ENCODE data around the gene SMIM1.
A peak's percentile ranks its signal among the peaks of the same experiment; 100 is the strongest.

The SMIM1 gene

DNA sequence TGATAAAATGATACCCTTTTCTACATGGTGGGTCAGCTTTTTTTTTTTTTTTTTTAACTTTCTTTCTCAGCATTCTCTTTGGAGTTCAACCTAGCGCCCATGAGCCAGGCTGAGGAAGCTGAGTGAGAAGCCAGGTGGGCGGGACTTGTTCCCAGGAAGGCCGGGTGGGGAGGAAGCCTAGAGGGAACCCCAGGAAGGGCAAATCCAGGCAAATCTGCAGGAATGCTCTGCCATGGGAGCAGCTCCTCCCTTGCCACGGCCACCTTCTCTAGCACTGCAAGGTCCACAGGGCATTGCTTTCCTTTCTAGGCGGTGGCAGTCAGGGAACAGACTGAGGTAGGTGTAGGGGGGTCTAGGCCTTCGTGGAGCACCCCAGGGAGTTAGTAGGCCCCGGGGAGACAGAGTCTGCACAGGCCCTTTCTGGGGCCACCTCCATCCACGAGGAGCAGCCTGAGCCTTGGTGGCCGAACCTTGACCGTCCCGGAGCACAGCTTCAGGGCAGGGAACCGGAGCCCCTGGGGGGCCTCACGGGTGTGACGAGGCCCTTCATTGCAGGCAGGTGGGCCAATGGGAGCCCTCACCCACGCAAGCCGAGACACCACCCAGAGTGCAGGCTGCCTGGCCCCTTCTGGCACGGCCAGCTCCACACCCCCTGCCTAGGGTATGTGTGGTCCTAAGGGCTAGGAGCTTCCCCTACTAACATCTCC, 38.5 kb upstream of the SMIM1 start:
- Mint-ChIP-seq H3K36me3 (peaks cover 2% of the 10 kb centered on the region), H3K27ac (no peak overlapping the region), H3K4me1 (ENCODE audit: low read depth) (no peaks in the 10 kb centered on the region), H3K4me3 (no peak overlapping the region), H3K9me3 (ENCODE audit: low read depth) (no peaks in the 10 kb centered on the region), H3K27me3 (no peaks in the 10 kb centered on the region)

DNA sequence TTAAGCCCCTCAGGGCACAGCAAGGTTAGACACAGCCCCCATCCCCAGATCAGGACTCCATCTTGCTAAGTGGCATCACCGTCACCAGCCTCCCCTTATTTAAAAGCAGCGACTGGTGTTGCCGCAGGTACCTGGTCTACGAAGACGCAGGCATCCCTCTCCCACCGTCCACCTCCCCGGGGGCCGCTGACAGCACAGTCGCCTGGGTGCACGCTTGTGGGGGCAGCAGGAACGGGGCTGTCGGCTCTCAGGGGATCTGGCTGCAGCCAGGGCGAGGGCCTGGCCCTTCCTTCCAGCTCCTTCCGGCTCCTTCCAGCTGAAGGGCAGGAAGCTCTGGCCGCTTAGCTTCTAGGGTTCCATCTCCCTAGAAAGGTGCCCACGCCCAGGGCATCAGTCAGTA, 37.9 kb upstream of the SMIM1 start:
- H3K27me3 Mint-ChIP-seq = no peaks in the 10 kb centered on the region
- H3K4me3 Mint-ChIP-seq = no peak overlapping the region
- no peaks in the 10 kb centered on the region for H3K9me3 Mint-ChIP-seq (ENCODE audit: low read depth)
- no peaks in the 10 kb centered on the region for H3K4me1 Mint-ChIP-seq (ENCODE audit: low read depth)
- no peak overlapping the region for H3K27ac Mint-ChIP-seq
- H3K36me3 Mint-ChIP-seq = peaks cover 2% of the 10 kb centered on the region

DNA sequence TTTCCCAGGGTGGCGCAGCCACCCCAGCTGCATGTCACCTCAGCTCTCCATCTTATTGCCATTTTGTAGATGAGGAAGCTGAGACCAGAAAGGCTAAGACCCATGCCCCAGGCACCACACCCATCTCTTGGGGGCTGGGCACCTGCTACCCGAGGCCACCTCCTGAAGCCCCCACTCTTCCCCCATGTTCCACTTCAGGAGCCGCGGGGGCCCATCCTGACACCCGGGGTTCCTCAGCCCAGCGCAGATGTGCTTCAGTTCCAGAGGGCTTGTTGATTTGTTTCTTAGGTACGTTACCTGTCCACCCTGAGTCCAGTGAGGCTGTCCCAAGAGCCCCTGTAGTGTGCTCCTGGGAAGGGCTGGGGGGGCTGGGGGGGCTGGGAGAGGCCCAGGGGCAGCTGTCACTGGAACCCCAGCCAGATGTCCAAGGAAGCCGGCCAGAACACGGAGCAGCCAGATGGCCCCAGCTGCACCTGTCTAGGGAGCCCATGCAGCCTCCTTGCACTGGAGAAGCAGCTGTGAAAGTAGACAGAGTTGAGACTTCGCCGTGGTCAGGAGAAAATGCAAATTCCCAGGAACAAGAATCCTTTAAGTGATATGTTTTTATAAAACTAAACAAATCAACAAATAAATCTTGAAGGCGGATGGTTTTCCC, 37.4 kb upstream of the SMIM1 start:
- Mint-ChIP-seq H3K9me3 (ENCODE audit: low read depth) (no peaks in the 10 kb centered on the region), H3K36me3 (peaks cover 2% of the 10 kb centered on the region), H3K4me1 (ENCODE audit: low read depth) (no peaks in the 10 kb centered on the region), H3K27me3 (no peaks in the 10 kb centered on the region), H3K27ac (no peak overlapping the region), H3K4me3 (no peak overlapping the region)

DNA sequence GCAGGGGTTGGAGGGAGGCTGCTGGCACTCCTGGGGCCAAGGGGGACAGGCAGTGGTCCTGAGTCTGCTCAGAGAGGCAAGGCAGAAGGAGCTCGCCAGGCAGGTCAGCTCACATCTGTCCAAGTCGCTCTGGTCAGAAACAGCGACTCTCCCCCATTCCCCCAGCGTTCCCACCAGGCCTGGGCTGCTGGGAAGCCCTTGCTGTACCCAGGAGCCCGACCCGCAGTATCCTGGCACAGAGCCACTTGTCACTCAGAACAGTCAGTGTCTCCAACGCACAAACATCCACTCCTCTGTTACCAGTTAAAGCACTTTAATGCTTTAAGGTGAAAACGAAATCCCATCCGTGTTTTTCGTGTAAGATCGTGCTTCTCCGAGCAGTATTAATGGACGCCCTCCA, 36.9 kb upstream of the SMIM1 start:
- Mint-ChIP-seq H3K27me3 (no peaks in the 10 kb centered on the region), H3K4me3 (no peak overlapping the region), H3K27ac (no peak overlapping the region)

DNA sequence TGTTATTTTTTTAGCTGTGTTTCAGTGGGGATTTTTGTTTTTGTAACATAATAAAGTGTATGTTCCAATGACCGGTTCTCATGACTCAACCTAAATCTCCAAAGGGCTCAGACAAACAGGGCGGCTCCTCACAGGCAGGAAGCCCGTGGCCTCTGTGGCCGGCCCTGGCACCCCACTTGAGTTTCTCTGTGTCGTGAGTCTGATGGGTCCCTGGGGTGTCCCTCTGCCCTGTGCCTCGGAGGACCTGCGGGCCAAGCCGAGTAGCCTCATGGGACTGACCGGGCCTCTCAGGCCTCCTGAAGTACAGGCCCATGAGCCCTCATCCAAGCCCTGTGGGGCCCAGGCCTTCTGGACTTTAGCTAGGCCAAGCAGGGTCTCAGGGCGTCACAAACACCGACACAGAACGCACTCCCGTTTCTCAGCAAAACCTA, 36.4 kb upstream of the SMIM1 start:
- Mint-ChIP-seq H3K36me3 (peaks cover 2% of the 10 kb centered on the region), H3K27me3 (no peaks in the 10 kb centered on the region), H3K27ac (no peak overlapping the region), H3K9me3 (ENCODE audit: low read depth) (no peaks in the 10 kb centered on the region), H3K4me3 (no peak overlapping the region), H3K4me1 (ENCODE audit: low read depth) (no peaks in the 10 kb centered on the region)

More for the DNA sequence above, 36.9 kb upstream of the SMIM1 start:
- Mint-ChIP-seq H3K4me1 (ENCODE audit: low read depth) (no peaks in the 10 kb centered on the region), H3K36me3 (peaks cover 2% of the 10 kb centered on the region), H3K9me3 (ENCODE audit: low read depth) (no peaks in the 10 kb centered on the region)

DNA sequence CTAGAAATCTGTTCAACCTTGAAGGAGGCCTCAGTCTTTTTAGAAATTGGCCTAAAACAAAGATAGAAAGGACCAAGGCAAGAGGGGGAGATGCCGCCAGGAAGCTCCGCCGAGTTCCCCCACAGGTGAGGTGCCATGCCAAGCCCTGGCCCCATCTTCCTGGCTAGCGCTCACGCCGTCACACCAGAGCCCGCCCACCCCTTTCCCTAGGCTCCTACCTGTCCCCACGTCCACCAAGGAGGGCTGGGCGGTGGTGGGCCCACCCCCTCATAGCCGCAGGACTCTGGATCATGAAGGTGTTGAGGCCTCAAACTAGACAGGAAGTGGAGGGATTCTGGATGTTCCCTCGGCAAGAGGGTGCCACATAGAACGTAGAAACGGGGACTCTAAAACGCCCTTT, 35.8 kb upstream of the SMIM1 start:
- Mint-ChIP-seq H3K9me3 (ENCODE audit: low read depth) (no peaks in the 10 kb centered on the region), H3K36me3 (peaks cover 2% of the 10 kb centered on the region), H3K27ac (no peak overlapping the region), H3K27me3 (no peaks in the 10 kb centered on the region), H3K4me1 (ENCODE audit: low read depth) (no peaks in the 10 kb centered on the region), H3K4me3 (no peak overlapping the region)

DNA sequence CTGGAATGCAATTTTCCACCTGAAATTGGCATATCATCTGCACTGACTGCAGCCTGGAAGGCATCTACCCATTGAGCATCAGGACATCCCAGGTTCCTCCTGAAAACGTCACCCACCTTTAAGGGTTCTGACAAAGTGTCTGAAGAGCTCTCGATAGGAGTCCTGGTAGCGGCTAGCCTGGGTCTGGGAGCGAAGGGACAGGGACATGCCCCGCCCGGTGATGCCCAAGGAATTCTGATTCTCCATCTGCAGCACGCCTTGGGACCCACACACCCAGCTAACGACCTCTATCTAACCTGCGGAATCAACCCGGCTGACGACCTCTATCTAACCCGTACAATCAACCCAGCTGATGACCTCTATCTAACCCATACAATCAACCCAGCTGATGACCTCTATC, 33.6 kb upstream of the SMIM1 start:
- Mint-ChIP-seq H3K36me3 (peaks cover 2% of the 10 kb centered on the region), H3K4me1 (ENCODE audit: low read depth) (peaks cover 6% of the 10 kb centered on the region), H3K27me3 (no peaks in the 10 kb centered on the region), H3K4me3 (no peak overlapping the region), H3K27ac (no peak overlapping the region), H3K9me3 (ENCODE audit: low read depth) (no peaks in the 10 kb centered on the region)

DNA sequence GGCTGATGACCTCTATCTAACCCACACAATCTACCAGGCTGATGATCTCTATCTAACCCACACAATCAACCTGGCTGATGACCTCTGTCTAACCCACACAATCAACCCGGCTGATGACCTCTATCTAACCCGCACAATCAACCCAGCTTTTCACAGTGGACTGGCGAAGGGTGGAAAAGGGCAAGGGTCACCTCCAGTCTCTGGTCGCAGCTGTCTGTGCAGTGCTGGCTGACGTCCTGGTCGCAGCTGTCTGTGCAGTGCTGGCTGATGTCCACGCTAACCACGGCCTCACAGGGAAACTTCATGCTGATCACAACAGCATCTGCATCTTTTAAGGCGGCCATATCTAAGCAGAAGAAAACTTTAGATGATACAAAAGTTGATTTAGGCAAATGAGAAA, 32.5 kb upstream of the SMIM1 start:
- H3K4me3 Mint-ChIP-seq = no peak overlapping the region
- peaks cover 7% of the 10 kb centered on the region for H3K4me1 Mint-ChIP-seq (ENCODE audit: low read depth)
- H3K27ac Mint-ChIP-seq = no peak overlapping the region
- peaks cover 2% of the 10 kb centered on the region for H3K36me3 Mint-ChIP-seq
- no peaks in the 10 kb centered on the region for H3K27me3 Mint-ChIP-seq
- H3K9me3 Mint-ChIP-seq (ENCODE audit: low read depth) = no peaks in the 10 kb centered on the region

DNA sequence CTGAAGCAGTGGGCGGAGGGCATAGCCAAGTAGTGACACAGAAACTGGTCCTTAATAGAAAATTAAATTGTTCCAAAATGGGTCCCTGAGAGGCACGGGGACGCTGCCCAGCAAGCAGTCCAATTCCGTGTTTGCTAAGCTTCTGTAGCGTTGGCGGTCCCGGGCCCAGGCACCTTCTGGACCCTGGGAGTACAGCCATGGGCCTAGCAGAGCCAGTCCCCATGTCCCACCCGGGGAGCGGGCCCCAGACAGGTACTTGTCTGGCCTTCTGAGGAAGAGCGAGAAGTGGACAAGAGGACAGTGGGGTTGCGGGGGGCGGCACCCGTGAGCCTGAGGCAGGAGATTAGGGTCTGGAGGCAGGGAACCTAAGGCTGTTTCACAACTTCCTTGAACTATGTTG, 31.8 kb upstream of the SMIM1 start:
- peaks cover 2% of the 10 kb centered on the region for H3K36me3 Mint-ChIP-seq
- no peaks in the 10 kb centered on the region for H3K27me3 Mint-ChIP-seq
- H3K4me1 Mint-ChIP-seq (ENCODE audit: low read depth) = peaks cover 14% of the 10 kb centered on the region
- H3K27ac Mint-ChIP-seq = no peak overlapping the region
- H3K4me3 Mint-ChIP-seq = no peak overlapping the region
- no peaks in the 10 kb centered on the region for H3K9me3 Mint-ChIP-seq (ENCODE audit: low read depth)

DNA sequence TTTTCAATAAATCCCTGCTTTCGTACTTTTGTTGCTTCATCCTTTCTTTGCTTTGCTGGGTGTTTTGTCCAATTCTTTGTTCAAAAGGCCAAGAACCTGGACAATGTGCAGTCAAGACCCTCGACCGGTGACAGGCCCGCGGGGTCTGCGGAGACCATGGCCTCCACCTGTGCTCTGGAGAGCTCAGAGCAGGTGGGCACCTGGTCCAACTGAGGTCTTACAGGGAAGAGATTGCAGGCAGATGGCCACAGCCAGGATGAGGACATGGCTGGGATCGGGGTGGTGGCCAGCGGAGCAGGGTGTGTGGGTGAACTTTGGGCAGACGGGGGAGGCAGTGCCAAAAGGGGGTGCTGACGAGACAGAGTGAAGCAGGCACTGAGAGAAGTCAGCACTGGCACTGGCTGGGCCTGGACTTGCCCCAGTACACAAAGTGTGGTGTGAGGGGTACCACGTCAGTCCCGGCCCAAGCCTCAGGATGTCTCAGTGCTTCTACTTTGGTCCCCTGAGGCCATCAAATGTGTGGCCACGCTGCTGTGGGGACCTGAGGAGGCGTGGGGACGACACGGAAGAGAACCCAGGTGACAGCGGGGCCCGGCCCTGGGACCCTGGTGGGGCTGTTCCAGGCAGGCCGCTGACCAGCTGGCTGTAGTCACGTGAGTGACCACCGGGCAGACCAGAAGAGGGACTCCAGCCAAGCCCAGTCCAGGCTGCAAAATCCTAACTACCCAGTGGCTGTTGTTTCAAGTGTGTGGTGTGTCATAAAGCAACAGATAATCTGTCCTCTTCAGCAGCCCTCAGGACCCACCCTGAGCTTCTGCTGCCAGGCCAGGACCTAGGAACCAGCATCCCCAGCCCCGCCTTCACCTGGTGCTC, 30.7 kb upstream of the SMIM1 start:
- H3K36me3 Mint-ChIP-seq = no peaks in the 10 kb centered on the region
- no peak overlapping the region for H3K27ac Mint-ChIP-seq
- peaks cover 22% of the 10 kb centered on the region for H3K4me1 Mint-ChIP-seq (ENCODE audit: low read depth)
- H3K9me3 Mint-ChIP-seq (ENCODE audit: low read depth) = no peaks in the 10 kb centered on the region
- H3K4me3 Mint-ChIP-seq = no peak overlapping the region
- no peaks in the 10 kb centered on the region for H3K27me3 Mint-ChIP-seq

DNA sequence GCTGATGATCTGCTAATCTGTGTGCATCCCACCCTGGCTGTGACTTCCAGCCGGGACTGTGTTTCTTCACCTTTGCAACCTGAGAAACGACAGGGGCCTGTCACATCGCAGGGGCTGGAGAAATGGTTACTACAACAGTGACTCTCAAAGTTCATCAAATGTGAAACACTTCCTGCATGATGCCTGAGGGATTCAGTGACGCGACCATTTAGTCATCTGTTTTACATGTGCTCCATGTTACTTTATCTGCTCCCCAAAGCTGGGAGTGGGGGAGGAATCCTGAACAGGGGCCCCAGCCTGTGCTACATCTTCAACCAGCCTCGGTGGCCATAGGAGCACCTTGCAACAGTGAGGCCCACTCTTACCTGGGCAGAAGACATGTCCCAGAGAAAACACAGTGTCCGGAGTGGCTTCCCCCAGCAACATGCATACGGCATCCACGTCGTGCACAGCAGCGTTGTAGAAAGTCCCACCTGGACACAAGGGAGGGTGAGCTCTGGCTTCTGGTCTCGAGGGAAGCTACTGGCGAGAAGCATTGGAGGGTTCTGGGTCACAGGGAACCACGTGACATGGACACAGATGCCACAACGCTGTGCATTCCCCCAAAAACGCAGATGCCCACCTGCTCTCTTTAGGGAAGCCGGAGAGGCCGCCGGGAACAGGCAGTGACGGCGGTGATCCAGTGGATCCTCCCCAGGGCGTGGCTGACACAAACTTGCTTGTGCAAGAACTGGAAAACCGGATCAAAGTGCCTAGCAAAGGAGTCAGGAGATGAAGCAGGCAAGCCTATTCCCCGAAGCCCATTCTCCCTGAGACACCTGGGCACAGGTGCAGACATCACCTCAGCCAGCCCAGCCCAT, 29.9 kb upstream of the SMIM1 start:
- H3K9me3 Mint-ChIP-seq (ENCODE audit: low read depth) = no peaks in the 10 kb centered on the region
- H3K27ac Mint-ChIP-seq = no peak overlapping the region
- peaks cover 24% of the 10 kb centered on the region for H3K4me1 Mint-ChIP-seq (ENCODE audit: low read depth)
- no peaks in the 10 kb centered on the region for H3K27me3 Mint-ChIP-seq
- H3K4me3 Mint-ChIP-seq = no peak overlapping the region
- no peaks in the 10 kb centered on the region for H3K36me3 Mint-ChIP-seq

DNA sequence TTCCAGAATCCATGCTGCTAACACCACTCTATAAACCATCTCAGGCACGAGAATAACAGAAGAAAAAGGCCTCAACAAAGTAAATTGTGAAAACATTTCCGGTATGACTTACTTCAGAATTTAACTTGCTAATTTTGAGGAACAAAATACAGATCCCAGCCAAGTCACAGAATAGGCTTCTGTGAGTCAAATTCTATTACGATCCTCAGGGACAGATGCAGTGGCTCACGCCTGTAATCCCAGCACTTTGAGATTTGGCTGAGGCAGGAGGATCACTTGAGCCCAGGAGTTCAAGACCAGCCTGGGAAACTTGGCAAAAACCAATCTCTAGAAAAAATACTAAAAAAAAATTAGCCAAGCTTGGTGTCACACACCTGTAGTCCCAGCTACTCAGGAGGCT, 29.1 kb upstream of the SMIM1 start:
- no peak overlapping the region for H3K4me3 Mint-ChIP-seq

DNA sequence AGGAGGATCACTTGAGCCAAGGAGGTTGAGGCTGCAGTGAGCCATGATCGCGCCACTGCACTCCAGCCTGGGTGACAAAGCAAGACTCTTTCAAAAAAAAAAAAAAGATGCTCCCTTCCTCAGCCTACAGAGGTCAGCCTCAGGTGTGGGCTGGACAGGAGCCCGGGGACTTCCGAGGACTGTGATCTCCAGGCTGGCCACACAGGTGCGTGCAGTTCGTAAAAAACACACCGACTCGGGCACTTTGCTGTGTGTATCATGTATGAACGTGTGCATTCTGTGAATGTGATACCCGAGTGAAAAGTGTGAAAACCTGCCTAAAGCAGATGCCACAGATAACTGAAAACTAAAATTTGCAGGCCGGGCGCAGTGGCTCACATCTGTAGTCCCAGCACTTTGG, 28.7 kb upstream of the SMIM1 start:
- H3K4me3 Mint-ChIP-seq = no peak overlapping the region

More for the DNA sequence above, 29.1 kb upstream of the SMIM1 start:
- no peaks in the 10 kb centered on the region for H3K9me3 Mint-ChIP-seq (ENCODE audit: low read depth)
- no peaks in the 10 kb centered on the region for H3K27me3 Mint-ChIP-seq
- H3K4me1 Mint-ChIP-seq (ENCODE audit: low read depth) = peaks cover 31% of the 10 kb centered on the region
- H3K27ac Mint-ChIP-seq = peak overlapping the region; percentile 41
- no peaks in the 10 kb centered on the region for H3K36me3 Mint-ChIP-seq

DNA sequence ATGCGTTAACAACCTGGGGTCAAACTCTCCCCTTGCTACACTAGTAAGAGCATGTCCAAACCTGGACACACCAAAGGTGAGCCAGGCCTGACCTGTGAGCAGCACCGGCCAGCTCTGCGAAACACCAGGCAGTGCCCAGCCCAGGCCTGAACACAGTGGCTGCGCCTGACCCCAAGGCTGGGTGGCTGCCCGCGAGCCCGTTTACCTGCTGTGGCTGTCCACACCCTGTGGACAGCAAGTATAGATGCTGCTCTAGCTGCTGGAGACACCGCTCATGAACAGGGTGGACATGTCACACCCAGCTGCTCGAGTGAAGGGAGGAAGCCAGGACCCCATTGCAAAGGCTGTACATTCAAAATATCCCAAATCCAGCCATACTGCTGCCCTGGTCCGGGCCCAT, 27.9 kb upstream of the SMIM1 start:
- H3K4me1 Mint-ChIP-seq (ENCODE audit: low read depth) = peaks cover 32% of the 10 kb centered on the region
- no peak overlapping the region for H3K27ac Mint-ChIP-seq
- no peaks in the 10 kb centered on the region for H3K27me3 Mint-ChIP-seq
- H3K9me3 Mint-ChIP-seq (ENCODE audit: low read depth) = no peaks in the 10 kb centered on the region
- no peaks in the 10 kb centered on the region for H3K36me3 Mint-ChIP-seq
- H3K4me3 Mint-ChIP-seq = no peak overlapping the region

More for the DNA sequence above, 28.7 kb upstream of the SMIM1 start:
- H3K36me3 Mint-ChIP-seq = no peaks in the 10 kb centered on the region
- peaks cover 32% of the 10 kb centered on the region for H3K4me1 Mint-ChIP-seq (ENCODE audit: low read depth)
- no peak overlapping the region for H3K27ac Mint-ChIP-seq
- no peaks in the 10 kb centered on the region for H3K9me3 Mint-ChIP-seq (ENCODE audit: low read depth)
- H3K27me3 Mint-ChIP-seq = no peaks in the 10 kb centered on the region
